ENCODE data around the gene UBE2G1. TPM values are rescaled to one million over a fixed set of nuclear protein-coding genes. Genes with fewer than 3 reads are reported as not detected.

The UBE2G1 gene
- total and polyA plus RNA-seq, 2 of the 13 experiments (the other 11 are each of a cell fraction or from before 2014, with no cell fraction given), result 27.9 to 42.6 TPM

GRCh38 chr17:4232168-4232813 is 134.2 kb downstream of the UBE2G1 start:
- H3K79me2 ChIP-seq (ENCODE audit: insufficient read depth, low read length), result no peaks in the 10 kb centered on the region
- H3K4me2 ChIP-seq (ENCODE audit: low read depth, low read length), result no peak overlapping the region
- no peaks in the 10 kb centered on the region for H3K9me3 ChIP-seq (ENCODE audit: low read length)
- WGBS (ENCODE audit: low lambda C conversion rate), result 87% methylated on average over 4 of the region's 4 CpGs
- no peak overlapping the region for H3K4me3 ChIP-seq (replicated peaks in 1 of 3; ENCODE audit: insufficient read depth in 1 of 3, low read depth in 2 of 3, low read length in 3 of 3)
- ATAC-seq (no peak), DNase-seq (ENCODE audit: low spot score) (no peak), FAIRE-seq (no peak)
- H3K36me3 ChIP-seq (replicated peaks in 1 of 2; ENCODE audit: control insufficient read depth in 1 of 2, insufficient read depth in 2 of 2, low read length in 2 of 2), result peaks cover 9 to 39% of the 10 kb centered on the region in 2 experiments
- ChIA-PET POLR2A (no interaction called here), CTCF (ENCODE audit: low intra/inter-chr PET ratio, low total read pairs) (no interaction called here)
- no peaks in the 10 kb centered on the region for H3K4me1 ChIP-seq (ENCODE audit: insufficient read depth, low read length)
- no peaks in the 10 kb centered on the region for H4K20me1 ChIP-seq (ENCODE audit: insufficient read depth, low read length)
- no peaks in the 10 kb centered on the region for H3K27me3 ChIP-seq (ENCODE audit: control insufficient read depth in 1 of 2, insufficient read depth in 2 of 2, low read length in 2 of 2)
- no peak overlapping the region for H3K27ac ChIP-seq (ENCODE audit: extremely low read length, insufficient read depth, low read length)
- in situ Hi-C loops (cut with HindIII; ENCODE audit: extremely low pct_ligation_motif_present, low pct_unique_long_range_greater_than_20kb), result no loop called here
- intact Hi-C loops (cut with micrococcal nuclease; ENCODE audit: unreplicated experiment), result no loop called here
- H3K9ac ChIP-seq (ENCODE audit: insufficient read depth, low read depth, low read length), result no peak overlapping the region
- BruUV-seq (replicated peaks), result no TSS peak
- no peak overlapping the region for H2AFZ ChIP-seq (ENCODE audit: low read length)
- TF ChIP-seq MLLT10 (CRISPR knock-in tag; IDR thresholded peaks at IDR 0.05) (no peak), ZNF720 (CRISPR knock-in tag; IDR thresholded peaks at IDR 0.05) (no peak), MTF1 (CRISPR knock-in tag; IDR thresholded peaks at IDR 0.05) (no peak), CREB1 (IDR thresholded peaks at IDR 0.05) (no peak), CREB1 (CRISPR knock-in tag; IDR thresholded peaks at IDR 0.05) (no peak), AKNA (CRISPR knock-in tag; IDR thresholded peaks at IDR 0.05; ENCODE audit: borderline replicate concordance) (no peak), KLF13 (CRISPR knock-in tag; IDR thresholded peaks at IDR 0.05) (no peak), ZBTB3 (CRISPR knock-in tag; IDR thresholded peaks at IDR 0.05; ENCODE audit: borderline replicate concordance, low read depth) (no peak), PITX1 (CRISPR knock-in tag; IDR thresholded peaks at IDR 0.05) (no peak), ZBTB38 (CRISPR knock-in tag; IDR thresholded peaks at IDR 0.05) (no peak), ZBTB20 (CRISPR knock-in tag; IDR thresholded peaks at IDR 0.05; ENCODE audit: borderline replicate concordance, low read depth) (no peak), RARG (CRISPR knock-in tag; IDR thresholded peaks at IDR 0.05; ENCODE audit: low read depth) (no peak), NFE2L1 (CRISPR knock-in tag; IDR thresholded peaks at IDR 0.05; ENCODE audit: borderline replicate concordance) (no peak), SNAPC4 (CRISPR knock-in tag; IDR thresholded peaks at IDR 0.05) (no peak)
- TF ChIP-seq, protein P1, sequence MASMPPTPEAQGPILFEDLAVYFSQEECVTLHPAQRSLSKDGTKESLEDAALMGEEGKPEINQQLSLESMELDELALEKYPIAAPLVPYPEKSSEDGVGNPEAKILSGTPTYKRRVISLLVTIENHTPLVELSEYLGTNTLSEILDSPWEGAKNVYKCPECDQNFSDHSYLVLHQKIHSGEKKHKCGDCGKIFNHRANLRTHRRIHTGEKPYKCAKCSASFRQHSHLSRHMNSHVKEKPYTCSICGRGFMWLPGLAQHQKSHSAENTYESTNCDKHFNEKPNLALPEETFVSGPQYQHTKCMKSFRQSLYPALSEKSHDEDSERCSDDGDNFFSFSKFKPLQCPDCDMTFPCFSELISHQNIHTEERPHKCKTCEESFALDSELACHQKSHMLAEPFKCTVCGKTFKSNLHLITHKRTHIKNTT (CRISPR knock-in tag; IDR thresholded peaks at IDR 0.05), result no peak

Measured in HepG2 (cell line).